ENCODE results near the gene CASKIN1.
"Not testable (repeated sequence)": the region's sequence is repeated elsewhere in the genome, so short reads cannot be mapped to it uniquely, and the experiment has no call there.

Gene CASKIN1, protein sequence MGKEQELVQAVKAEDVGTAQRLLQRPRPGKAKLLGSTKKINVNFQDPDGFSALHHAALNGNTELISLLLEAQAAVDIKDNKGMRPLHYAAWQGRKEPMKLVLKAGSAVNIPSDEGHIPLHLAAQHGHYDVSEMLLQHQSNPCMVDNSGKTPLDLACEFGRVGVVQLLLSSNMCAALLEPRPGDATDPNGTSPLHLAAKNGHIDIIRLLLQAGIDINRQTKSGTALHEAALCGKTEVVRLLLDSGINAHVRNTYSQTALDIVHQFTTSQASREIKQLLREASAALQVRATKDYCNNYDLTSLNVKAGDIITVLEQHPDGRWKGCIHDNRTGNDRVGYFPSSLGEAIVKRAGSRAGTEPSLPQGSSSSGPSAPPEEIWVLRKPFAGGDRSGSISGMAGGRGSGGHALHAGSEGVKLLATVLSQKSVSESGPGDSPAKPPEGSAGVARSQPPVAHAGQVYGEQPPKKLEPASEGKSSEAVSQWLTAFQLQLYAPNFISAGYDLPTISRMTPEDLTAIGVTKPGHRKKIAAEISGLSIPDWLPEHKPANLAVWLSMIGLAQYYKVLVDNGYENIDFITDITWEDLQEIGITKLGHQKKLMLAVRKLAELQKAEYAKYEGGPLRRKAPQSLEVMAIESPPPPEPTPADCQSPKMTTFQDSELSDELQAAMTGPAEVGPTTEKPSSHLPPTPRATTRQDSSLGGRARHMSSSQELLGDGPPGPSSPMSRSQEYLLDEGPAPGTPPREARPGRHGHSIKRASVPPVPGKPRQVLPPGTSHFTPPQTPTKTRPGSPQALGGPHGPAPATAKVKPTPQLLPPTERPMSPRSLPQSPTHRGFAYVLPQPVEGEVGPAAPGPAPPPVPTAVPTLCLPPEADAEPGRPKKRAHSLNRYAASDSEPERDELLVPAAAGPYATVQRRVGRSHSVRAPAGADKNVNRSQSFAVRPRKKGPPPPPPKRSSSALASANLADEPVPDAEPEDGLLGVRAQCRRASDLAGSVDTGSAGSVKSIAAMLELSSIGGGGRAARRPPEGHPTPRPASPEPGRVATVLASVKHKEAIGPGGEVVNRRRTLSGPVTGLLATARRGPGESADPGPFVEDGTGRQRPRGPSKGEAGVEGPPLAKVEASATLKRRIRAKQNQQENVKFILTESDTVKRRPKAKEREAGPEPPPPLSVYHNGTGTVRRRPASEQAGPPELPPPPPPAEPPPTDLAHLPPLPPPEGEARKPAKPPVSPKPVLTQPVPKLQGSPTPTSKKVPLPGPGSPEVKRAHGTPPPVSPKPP (N-terminal part only)

DNA sequence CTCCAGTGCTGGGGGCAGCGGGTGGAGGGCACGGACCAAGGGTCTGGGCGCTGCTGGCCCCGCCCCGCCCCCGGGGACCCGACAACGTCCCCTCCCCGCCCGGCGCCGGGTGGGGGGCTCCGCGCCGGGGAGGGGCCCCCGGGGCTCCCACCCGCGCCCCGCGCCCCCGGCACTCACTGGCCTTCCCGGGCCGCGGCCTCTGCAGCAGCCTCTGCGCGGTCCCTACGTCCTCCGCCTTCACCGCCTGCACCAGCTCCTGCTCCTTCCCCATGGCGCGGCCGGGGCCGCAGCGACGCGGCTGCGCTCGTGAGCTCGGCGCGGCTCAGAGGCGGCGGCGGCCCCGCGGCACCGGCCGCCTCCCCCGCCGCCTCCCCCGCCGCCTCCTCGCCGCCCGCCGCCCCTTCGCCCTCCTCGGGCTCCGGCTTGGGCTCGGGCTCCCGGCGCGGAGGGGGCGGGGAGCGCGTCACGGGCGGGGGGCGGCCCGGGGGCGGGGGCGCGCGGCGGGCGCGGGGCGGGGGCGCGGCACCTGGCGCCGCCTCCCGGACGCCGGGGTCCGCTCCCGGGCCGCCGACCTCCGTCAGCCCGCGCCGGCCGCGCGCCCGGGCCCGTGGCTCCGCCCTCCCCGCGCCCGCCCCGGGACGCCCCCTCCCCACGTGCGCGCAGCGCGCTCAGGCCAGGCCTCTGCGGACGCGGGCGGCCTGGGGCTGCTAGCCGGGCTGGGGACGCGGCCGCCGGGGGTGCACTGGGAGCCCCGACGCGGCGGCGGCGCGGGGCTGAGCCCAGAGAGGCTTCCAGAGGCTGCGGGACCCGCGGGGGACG, at the start of gene CASKIN1:
Gene CASKIN1 (minus strand): TSS at position 444 of the 819 bp plus-strand sequence. CDS start 173 bp downstream, at position 271.
- DNase-seq = no peak

DNA sequence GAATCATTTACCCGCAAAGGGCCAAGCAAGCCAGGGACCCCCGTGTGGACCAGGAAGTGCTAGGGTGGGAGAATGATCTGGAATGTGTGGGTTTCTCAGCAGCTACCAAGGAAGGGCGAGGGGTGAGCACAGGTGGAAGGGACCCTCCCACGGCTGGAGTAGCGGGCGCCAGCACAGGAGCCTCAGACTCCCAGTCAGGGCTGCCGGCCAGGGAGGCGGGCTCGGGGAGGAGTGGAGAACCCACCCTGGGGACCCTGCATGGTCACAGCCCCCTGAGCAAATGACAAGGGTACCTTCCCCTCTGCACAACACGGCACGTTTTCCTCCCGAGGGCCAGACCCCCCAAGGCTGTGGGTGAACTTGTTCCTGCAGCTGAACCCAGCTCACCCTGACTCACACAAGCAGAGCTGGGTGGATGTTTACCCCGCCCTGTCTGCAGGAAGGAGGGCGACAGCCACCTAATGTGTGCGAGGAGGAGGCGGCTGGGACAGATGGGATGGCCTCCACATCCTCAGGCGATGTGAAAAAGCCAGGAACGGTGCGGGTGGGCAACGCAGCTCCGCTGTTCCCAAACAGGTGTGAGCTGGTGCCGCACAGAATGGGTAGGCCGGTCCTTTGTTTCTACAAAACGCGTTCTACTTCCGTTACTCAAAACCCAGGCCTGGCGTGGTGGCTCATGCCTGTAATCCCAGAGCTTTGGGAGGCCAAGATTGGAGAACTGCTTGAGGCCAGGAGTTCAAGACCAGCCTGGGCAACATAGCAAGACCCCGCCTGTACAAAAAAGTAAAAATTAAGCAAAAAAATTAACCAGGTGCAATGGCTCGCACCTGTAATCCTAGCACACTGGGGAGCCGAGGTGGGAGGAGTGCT, 48.8 kb upstream of the CASKIN1 start:
- no peak for DNase-seq

DNA sequence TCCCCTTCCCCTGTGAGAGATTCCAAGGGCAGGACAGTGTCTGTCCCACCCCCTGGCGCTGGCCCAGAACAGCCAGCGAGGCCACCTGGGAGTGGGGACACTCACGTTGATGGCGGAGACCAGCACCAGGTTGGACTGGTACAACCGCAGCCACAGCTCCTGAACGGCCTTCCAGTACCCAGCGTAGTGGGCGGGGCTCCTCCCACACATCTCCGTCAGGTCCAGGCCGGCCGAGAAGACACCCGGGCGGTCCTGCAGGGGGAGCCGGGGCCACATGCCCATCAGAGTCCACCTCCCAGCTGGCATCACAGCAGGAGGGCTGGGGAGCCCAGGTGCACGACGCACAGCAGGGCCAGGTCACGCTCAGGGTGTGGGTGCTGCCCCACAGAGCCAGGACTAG, 47.9 kb upstream of the CASKIN1 start:
- DNase-seq = no peak

DNA sequence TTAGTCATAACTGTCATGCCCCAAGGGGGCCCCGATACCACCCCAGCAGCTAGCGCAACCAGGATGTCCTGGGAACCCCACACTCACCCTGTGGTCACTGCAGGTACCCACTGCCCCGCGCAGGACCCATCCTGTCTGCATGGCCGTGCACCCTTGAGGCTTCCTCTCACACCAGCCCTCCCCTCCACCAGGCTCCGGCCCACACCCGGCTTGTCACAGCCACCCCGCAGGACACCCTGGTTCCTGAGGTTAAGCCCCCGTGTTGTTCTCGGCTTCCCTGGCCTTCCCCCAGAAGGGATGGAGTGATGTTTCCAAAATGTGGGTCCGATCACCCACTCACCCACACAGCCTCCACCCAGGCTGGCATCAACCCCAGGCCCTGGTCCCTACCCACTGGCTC, 47.4 kb upstream of the CASKIN1 start:
- DNase-seq = no peak

DNA sequence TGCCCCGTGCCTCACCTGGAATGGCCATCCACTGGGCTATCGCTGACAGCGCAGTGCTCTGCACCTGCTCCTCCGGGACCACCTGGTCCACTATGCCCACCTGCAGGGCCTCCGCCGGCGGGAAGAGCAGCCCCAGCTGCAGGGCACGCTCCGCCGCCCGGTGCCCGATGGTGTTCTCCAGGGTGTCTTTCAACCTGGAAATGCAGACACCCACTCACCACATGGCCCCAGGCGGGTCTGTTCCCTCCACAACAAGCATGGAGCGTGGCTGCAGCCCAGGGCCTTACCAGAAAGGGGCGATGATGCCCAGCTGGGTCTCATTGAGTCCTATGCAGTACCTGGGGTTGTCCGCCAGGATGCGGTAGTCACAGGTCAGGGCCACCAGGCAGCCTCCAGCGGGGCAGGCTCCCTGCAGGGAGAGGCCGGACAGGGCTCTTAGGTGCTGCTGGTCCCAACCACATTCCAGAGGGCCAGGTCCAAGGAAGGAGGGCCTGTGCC, 46.7 kb upstream of the CASKIN1 start:
- DNase-seq = no peak

DNA sequence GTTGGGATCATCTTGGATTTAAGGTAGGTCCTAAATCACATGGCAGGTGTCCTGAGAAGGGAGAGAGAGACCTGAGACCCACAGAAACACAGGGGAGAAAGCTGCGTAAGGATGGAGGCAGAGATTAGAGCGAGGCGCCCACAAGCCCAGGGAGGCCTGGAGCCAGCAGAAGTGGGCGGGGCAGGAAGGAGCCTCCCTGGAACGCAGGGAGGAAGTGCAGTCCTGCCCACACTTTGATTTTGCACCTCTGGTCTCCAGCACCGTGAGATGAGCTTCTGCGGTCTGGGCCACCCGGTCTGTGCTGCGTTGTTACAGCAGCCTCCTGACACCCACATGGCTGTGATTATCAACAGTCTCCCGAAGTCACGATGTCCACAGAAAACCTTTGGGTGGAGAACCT, 46.2 kb upstream of the CASKIN1 start:
- no peak for DNase-seq

DNA sequence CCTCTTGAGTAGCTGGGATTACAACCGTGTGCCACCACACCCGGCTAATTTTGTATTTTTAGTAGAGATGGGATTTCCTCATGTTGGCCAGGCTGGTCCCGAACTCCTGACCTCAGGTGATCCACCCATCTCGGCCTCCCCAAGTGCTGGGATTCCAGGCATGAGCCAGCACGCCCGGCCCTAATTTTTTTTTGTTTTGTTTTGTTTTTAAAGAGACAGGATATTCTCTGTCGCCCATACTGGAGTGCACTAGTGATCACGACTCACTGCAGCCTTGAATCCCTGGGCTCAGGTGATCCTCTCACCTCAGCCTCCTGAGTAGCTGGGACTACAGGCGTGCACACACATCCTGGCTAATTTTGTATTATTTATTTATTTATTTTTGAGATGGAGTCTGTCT, 43.9 kb upstream of the CASKIN1 start:
- not testable (repeated sequence) for DNase-seq

DNA sequence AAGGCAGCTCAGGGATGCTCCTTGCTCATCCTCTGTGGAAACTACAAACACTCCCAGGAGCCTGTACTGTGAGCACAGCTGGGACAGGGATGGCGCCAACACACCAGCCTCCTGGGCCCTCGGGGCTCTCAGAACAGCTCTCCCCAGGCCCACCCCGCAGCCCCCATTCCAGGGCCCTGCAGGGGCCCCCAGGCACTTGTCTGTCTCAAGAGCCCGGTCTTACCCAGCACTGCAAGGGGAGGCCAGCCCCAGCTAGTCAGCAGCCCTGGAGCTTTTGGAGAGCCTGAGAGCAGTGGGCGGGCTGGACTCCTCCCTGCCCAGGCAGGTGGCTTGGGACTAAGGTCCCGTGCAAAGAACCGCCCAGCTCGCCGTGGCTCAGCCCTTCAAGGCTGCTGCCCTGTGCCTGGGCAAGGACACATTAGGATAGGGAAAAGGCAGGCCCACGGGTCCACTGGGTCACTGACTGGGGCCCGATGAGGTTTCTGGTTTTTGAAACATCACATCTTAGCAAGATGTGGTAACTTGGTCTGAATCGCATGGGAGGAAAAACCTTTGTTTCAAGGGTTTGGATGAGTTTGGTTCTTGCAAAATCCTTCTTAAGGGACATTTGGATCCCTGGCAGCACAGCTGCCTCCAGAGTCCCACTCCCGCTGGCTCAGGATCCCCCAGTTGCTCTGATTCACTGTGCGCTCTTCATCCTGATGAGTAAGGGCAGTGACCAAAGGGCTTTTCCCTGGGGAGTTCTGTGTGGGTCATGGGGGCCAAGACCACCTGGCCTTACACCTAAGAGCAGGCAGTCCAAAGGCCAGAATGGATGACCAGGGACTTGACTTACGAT, 42.7 kb upstream of the CASKIN1 start:
- no peak for DNase-seq

DNA sequence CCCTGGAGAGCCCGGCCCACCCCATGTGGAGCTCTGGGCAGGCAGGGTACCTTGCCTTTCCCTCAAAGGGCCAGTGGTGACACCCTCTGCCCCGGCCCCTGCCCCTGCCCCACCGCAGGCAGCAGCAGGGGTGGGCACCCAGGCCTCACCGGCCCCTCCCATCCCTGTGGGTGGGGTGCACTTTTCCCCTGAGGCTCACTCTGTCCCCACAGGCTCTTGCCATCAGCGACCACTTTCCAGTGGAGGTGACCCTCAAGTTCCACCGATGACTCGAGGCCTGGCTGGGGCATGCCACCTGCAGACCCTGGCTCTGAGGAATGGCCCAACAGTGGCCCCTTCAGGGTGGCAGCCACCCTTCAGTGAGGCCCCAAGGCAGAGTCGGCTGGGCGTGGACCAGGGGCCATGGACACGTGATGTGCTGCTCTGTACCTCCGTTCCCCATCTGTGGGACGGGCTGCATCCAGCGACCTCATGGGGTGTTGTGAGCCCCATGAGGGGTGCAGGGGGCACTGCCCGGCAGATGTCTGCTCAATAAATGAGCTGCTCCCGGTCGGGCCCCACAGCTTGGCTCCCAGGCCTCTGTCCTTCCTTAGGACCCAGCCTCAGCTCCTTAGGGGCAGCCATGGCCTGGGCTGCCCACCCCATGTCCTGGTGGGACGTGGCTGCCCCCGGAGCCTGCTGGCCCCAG, 41.9 kb upstream of the CASKIN1 start:
- no peak for DNase-seq

DNA sequence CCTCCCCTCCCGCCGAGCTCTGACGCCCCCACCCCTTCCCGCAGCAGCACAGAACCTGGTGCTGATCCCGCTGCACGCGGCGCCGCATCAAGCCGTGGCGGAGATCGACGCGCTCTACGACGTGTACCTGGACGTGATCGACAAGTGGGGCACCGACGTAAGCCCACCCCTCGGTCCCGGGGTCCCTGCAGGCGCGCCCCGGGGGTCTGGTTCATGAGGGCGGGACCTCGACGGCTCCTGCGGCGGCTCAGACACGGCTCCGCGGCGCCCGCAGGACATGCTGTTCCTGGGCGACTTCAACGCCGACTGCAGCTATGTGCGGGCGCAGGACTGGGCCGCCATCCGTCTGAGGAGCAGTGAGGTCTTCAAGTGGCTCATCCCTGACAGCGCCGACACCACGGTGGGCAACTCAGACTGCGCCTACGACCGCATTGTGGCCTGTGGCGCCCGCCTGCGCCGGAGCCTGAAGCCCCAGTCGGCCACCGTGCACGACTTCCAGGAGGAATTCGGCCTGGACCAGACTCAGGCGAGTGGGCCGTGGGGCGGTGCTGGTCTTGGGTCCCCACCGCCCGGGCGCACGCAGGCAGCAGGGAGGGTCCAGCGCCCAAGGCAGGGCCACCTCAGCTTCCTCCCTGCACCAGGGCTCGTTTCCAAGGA, 41.2 kb upstream of the CASKIN1 start:
- DNase-seq = no peak

DNA sequence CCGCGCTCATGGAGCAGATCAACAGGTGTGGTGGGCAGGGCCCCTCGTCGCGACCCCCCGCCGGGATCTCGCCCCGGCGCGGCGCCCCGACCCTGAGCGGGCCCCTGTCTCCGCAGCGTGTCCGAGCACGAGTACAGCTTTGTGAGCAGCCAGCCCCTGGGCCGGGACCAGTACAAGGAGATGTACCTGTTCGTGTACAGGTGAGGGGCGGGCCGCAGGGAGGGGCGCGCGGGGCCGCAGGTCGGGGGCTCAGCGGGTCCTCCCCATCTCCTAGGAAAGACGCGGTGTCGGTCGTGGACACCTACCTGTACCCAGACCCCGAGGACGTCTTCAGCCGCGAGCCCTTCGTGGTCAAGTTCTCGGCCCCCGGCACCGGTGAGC, 40.7 kb upstream of the CASKIN1 start:
- no peak for DNase-seq

DNA sequence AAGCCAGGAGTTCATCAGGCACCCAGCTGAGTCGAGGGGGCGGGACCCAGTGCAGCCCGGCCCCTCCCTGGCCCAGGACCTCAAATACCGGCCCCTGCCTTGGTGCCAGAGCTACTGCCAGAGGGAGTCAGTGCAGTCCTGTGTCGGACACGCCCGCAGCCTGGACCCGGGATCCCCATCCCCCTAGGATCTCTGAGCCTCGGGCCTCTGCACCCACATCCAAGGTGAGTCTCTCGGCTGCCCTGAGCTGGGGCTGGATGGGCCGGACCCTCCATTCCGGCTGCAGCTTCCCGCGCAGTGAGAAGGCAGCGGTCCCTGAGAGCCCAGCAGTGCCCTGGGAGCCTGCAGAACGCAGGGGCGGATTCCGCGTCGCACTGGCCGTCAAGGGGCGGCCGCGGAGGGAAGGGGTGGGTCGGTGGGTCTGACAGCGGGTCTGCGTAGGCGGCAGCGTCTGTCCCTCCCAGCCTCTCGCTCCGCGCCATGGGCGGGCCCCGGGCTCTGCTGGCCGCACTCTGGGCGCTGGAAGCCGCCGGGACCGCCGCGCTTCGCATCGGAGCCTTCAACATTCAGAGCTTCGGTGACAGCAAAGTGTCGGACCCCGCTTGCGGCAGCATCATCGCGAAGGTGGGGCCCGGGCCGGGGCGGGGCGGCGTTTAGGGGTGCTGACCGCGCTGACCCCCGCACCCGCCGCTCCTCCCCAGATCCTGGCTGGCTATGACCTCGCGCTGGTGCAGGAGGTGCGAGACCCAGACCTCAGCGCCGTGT, 40.1 kb upstream of the CASKIN1 start, which contains the start of gene DNASE1L2:
Gene DNASE1L2 (plus strand): TSS at position 108 of the 765 bp plus-strand sequence. CDS start 373 bp downstream, at position 481.
- DNase-seq = no peak

DNA sequence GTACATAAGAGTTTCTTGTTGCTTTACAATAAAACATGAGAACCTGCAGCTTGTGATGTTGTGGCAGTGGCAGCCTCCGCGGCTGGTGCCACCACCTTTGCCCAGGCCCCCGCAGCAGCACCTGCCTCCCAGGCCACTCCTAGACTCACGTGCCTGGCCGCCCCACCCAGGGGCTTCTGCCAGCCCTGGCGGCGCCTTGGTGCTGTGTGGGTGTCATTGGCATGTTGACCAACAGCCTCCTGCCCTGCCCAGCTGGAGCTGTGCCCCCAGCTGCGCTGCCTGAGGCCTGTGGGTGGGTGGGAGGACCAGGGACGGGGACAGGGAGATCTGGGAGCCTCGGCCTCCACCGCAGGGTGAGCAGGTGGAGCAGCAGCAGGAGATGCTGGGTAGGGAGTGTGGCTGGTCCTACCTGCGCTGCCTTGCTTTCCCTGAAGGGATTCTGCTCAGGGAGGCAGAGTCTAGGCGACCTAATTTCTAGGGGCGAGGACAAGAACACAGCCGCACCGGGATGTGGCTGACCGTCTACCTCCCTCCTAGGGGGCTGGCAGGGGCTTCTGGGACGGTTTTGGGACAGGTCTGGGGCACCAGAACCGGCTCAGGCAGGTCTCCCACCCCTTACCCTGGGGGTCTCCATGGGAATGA, 39.4 kb upstream of the CASKIN1 start:
- no peak for DNase-seq

DNA sequence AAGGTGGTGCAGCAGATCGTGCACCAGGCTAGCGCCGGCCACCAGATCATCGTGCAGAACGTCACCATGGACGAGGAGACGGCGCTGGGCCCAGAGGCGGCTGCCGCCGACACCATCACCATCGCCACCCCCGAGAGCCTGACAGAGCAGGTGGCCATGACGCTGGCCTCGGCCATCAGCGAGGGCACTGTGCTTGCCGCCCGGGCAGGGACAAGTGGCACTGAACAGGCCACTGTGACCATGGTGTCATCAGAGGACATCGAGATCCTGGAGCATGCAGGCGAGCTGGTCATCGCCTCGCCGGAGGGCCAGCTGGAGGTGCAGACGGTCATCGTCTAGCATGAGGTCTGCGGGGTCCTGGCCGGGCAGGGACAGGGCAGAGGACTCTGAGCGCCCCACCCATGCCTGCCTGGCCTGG, 38.8 kb upstream of the CASKIN1 start:
- DNase-seq = no peak

DNA sequence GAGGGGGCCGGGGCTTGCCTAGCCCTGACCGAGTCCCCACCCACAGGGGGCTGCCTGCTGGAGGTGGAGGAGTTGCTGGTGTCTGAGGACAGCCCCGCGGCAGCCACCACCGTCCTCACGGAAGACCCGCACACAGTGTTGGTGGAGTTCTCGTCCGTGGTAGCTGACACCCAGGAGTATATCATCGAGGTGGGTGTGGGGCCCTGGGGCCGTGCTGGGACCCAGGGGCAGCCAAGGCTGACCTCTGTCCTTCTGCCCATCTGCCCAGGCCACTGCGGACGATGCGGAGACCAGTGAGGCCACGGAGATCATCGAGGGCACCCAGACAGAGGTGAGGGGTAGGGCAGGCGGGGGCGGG, 38.4 kb upstream of the CASKIN1 start:
- DNase-seq = no peak

DNA sequence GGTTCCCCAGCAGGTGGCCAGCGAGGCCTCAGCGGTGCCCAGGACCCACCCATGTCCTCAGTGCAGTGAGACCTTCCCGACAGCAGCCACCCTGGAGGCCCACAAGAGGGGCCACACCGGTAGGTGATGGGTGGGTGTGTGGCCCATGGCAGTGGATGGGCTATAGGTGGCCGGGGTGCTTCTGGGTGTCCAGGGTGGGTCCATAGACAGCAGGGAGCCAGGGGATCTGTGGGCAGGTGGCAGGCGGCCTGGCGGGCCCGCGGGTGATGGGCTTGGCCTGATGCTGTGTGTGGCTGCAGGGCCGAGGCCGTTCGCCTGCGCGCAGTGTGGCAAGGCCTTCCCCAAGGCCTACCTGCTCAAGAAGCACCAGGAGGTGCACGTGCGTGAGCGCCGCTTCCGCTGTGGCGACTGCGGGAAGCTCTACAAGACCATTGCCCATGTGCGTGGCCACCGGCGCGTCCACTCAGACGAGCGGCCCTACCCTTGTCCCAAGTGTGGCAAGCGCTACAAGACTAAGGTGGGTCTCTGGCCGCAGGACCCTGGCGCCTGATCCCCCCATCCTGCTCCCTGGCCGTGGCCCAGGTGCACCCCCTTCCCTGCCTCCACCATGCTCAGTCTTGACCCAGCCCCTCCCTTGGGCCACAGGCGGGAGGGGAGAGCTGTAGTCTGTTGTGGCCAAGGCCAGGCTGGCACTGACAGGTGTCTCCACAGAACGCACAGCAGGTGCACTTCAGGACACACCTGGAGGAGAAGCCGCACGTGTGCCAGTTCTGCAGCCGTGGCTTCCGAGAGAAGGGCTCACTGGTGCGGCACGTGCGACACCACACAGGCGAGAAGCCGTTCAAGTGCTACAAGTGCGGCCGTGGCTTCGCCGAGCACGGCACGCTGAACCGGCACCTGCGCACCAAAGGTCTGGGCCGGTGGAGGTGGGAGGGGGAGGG, 37.7 kb upstream of the CASKIN1 start:
- no peak for DNase-seq

All from SIG-M5 (cell line).